HL-60/S4 treated with phorbol 12-myristate 13-acetate at 8.2 ng/mL for 4 days and 3 days (cell line): ENCODE measurements around the gene HPGDS.
"Not testable (repeated sequence)": the region's sequence is repeated elsewhere in the genome, so short reads cannot be mapped to it uniquely, and the experiment has no call there.

Experiments
- in situ Hi-C: fragments of 300-500 bp; cut with MboI; formaldehyde crosslinking; loops from 2 replicates; pipeline ENCODE4 v1.15.0; 2022; ENCODE audit warnings: low sequenced_read_pairs

The HPGDS gene

GRCh38 chr4:94332983-94333590, 9.5 kb downstream of the HPGDS start:
- in situ Hi-C loops, result no loop called here

GRCh38 chr4:94329933-94330332, 12.7 kb downstream of the HPGDS start:
- in situ Hi-C loops, result no loop called here

- in situ Hi-C loops, result no loop called here
These were observed 16.8 kb downstream of the HPGDS start for GRCh38 chr4:94325835-94326234.

GRCh38 chr4:94319927-94320326, 22.7 kb downstream of the HPGDS start:
- in situ Hi-C loops, result not testable (repeated sequence)

GRCh38 chr4:94307231-94307871, 35.3 kb downstream of the HPGDS start:
- in situ Hi-C loops, result no loop called here

GRCh38 chr4:94306713-94307112, 35.9 kb downstream of the HPGDS start:
- in situ Hi-C loops, result no loop called here

- in situ Hi-C loops, result no loop called here
These were observed 37.0 kb downstream of the HPGDS start for GRCh38 chr4:94305466-94306225.

GRCh38 chr4:94304365-94304971, 38.2 kb downstream of the HPGDS start:
- in situ Hi-C loops, result no loop called here

GRCh38 chr4:94302191-94302590, 40.4 kb downstream of the HPGDS start:
- in situ Hi-C loops, result no loop called here

- in situ Hi-C loops, result no loop called here
These were observed 43.8 kb downstream of the HPGDS start for GRCh38 chr4:94298725-94299252.

- in situ Hi-C loops, result not testable (repeated sequence)
These were observed 47.2 kb downstream of the HPGDS start for GRCh38 chr4:94295473-94295872.

- in situ Hi-C loops, result not testable (repeated sequence)
These were observed 48.7 kb downstream of the HPGDS start for GRCh38 chr4:94293981-94294380.

GRCh38 chr4:94290245-94290644, 52.4 kb downstream of the HPGDS start:
- in situ Hi-C loops, result no loop called here

- in situ Hi-C loops, result no loop called here
These were observed 57.0 kb downstream of the HPGDS start for GRCh38 chr4:94285666-94286065.

GRCh38 chr4:94284889-94285288, 57.7 kb downstream of the HPGDS start:
- in situ Hi-C loops, result no loop called here

- in situ Hi-C loops, result no loop called here
These were observed 63.9 kb downstream of the HPGDS start for GRCh38 chr4:94278781-94279180.

- in situ Hi-C loops, result no loop called here
These were observed 65.1 kb downstream of the HPGDS start for GRCh38 chr4:94277534-94277933.

GRCh38 chr4:94276204-94276603, 66.4 kb downstream of the HPGDS start:
- in situ Hi-C loops, result no loop called here

- in situ Hi-C loops, result no loop called here
These were observed 67.7 kb downstream of the HPGDS start for GRCh38 chr4:94274912-94275311.

GRCh38 chr4:94271248-94271647, 71.4 kb downstream of the HPGDS start:
- in situ Hi-C loops, result no loop called here

- in situ Hi-C loops, result no loop called here
These were observed 75.6 kb downstream of the HPGDS start for GRCh38 chr4:94267037-94267436.
